GM06990 (cell line): ENCODE data around the gene SRPK3.

ENCODE experiments used
- DNase-seq: peaks from one replicate; pipeline ENCODE4 v3.0.0-alpha.2; 2011; ENCODE audit not compliant: insufficient read length; ENCODE audit errors: extremely low read depth
- H3K27me3 ChIP-seq: replicated peaks from 2 replicates; pipeline ENCODE4 v1.6.0; 2011; ENCODE audit warnings: low read length; ENCODE audit not compliant: control insufficient read depth, insufficient read depth
- H3K36me3 ChIP-seq: 2 replicates; pipeline ENCODE4 v1.5.1; 2011; ENCODE audit warnings: low read length; ENCODE audit not compliant: control insufficient read depth, insufficient read depth
- H3K4me3 ChIP-seq: replicated peaks from 2 replicates; pipeline ENCODE4 v1.5.1; 2011; ENCODE audit warnings: low read depth, mild to moderate bottlenecking, control low read depth, low read length
- CTCF ChIP-seq: IDR thresholded peaks from 2 replicates; pipeline ENCODE4 v1.5.1; 2011; ENCODE audit warnings: low read length, control low read depth, mild to moderate bottlenecking, inconsistent platforms; ENCODE audit not compliant: insufficient read depth, poor library complexity, severe bottlenecking

SRPK3 gene

GRCh38 chrX:153793291-153793690 lies 12.4 kb downstream of the SRPK3 start:
- TF ChIP-seq CTCF = no peak
- H3K4me3 ChIP-seq = peak overlapping the region; percentile 65

GRCh38 chrX:153794018-153794896 lies 13.4 kb downstream of the SRPK3 start, which contains the start of the genes IDH3G and SSR4:
Gene IDH3G, minus strand, starts transcription at chrX:153794375. Its CDS starts 49 bp downstream, at chrX:153794326.
Gene SSR4, plus strand, starts transcription at chrX:153794668. Its CDS starts 20 bp downstream, at chrX:153794688.
- H3K36me3 ChIP-seq = peaks cover 20% of the 10 kb centered on the region
- TF ChIP-seq CTCF = no peak
- DNase-seq = peak; percentile 97
- no peaks in the 10 kb centered on the region for H3K27me3 ChIP-seq
- peak within 1 kb of the TSS; percentile 65 for H3K4me3 ChIP-seq

More at GRCh38 chrX:153793291-153793690, 12.4 kb downstream of the SRPK3 start:
- DNase-seq = no peak
- Histone ChIP-seq H3K36me3 (peaks cover 18% of the 10 kb centered on the region), H3K27me3 (no peaks in the 10 kb centered on the region)

- TF ChIP-seq CTCF = no peak
- no peak for DNase-seq
- H3K27me3 ChIP-seq = no peaks in the 10 kb centered on the region
- peak overlapping the region; percentile 65 for H3K4me3 ChIP-seq
- peaks cover 19% of the 10 kb centered on the region for H3K36me3 ChIP-seq
Observed at GRCh38 chrX:153794897-153795816, 14.3 kb downstream of the SRPK3 start.

GRCh38 chrX:153797415-153798015 lies 16.7 kb downstream of the SRPK3 start:
- no peak overlapping the region for H3K4me3 ChIP-seq
- TF ChIP-seq CTCF = no peak
- no peak for DNase-seq

GRCh38 chrX:153799326-153799725 lies 18.5 kb downstream of the SRPK3 start:
- H3K4me3 ChIP-seq = no peak overlapping the region
- no peaks in the 10 kb centered on the region for H3K27me3 ChIP-seq
- TF ChIP-seq CTCF = no peak
- DNase-seq = no peak
- H3K36me3 ChIP-seq = peaks cover 19% of the 10 kb centered on the region

More at GRCh38 chrX:153797415-153798015, 16.7 kb downstream of the SRPK3 start:
- Histone ChIP-seq H3K27me3 (no peaks in the 10 kb centered on the region), H3K36me3 (peaks cover 19% of the 10 kb centered on the region)
